Measurements from ENCODE around the gene REM1.
"Not testable (repeated sequence)": the region's sequence is repeated elsewhere in the genome, so short reads cannot be mapped to it uniquely, and the experiment has no call there.

The REM1 gene

GRCh38 chr20:31515775-31516107 is 40.7 kb downstream of the REM1 start:
- no peak for TF ChIP-seq CTCF (IDR thresholded peaks at IDR 0.05)
- Mint-ChIP-seq H3K4me1 (peaks cover 8% of the 10 kb centered on the region), H3K36me3 (ENCODE audit: low read depth) (peaks cover 14% of the 10 kb centered on the region), H3K9me3 (no peaks in the 10 kb centered on the region), H3K4me3 (no peak overlapping the region), H3K27me3 (ENCODE audit: low read depth, poor library complexity) (peaks cover 8% of the 10 kb centered on the region), H3K27ac (no peak overlapping the region)
- DNase-seq = no peak

- no peak for TF ChIP-seq CTCF (IDR thresholded peaks at IDR 0.05)
- no peak for DNase-seq
- no peak overlapping the region for H3K27ac Mint-ChIP-seq
- H3K9me3 Mint-ChIP-seq = no peaks in the 10 kb centered on the region
- peaks cover 8% of the 10 kb centered on the region for H3K27me3 Mint-ChIP-seq (ENCODE audit: low read depth, poor library complexity)
- no peak overlapping the region for H3K4me3 Mint-ChIP-seq
- peaks cover 8% of the 10 kb centered on the region for H3K4me1 Mint-ChIP-seq
- peaks cover 14% of the 10 kb centered on the region for H3K36me3 Mint-ChIP-seq (ENCODE audit: low read depth)
Observed at GRCh38 chr20:31516166-31516565, 41.1 kb downstream of the REM1 start.

GRCh38 chr20:31516651-31517050 is 41.6 kb downstream of the REM1 start:
- Mint-ChIP-seq H3K4me1 (peaks cover 8% of the 10 kb centered on the region), H3K36me3 (ENCODE audit: low read depth) (peaks cover 14% of the 10 kb centered on the region), H3K27me3 (ENCODE audit: low read depth, poor library complexity) (peaks cover 8% of the 10 kb centered on the region), H3K9me3 (no peaks in the 10 kb centered on the region), H3K27ac (no peak overlapping the region), H3K4me3 (no peak overlapping the region)
- TF ChIP-seq CTCF (IDR thresholded peaks at IDR 0.05) = no peak
- no peak for DNase-seq

GRCh38 chr20:31517373-31517772 is 42.3 kb downstream of the REM1 start:
- H3K4me1 Mint-ChIP-seq = peaks cover 8% of the 10 kb centered on the region
- peaks cover 14% of the 10 kb centered on the region for H3K36me3 Mint-ChIP-seq (ENCODE audit: low read depth)
- H3K9me3 Mint-ChIP-seq = no peaks in the 10 kb centered on the region
- H3K27me3 Mint-ChIP-seq (ENCODE audit: low read depth, poor library complexity) = peaks cover 5% of the 10 kb centered on the region
- TF ChIP-seq CTCF (IDR thresholded peaks at IDR 0.05) = no peak
- DNase-seq = peak; percentile 13
- H3K4me3 Mint-ChIP-seq = no peak overlapping the region
- no peak overlapping the region for H3K27ac Mint-ChIP-seq

- H3K36me3 Mint-ChIP-seq (ENCODE audit: low read depth) = peaks cover 22% of the 10 kb centered on the region
- H3K4me1 Mint-ChIP-seq; H3K9me3 Mint-ChIP-seq; H3K27me3 Mint-ChIP-seq (ENCODE audit: low read depth, poor library complexity); H3K4me3 Mint-ChIP-seq; DNase-seq: not testable (repeated sequence)
- peak overlapping the region; percentile 42 for H3K27ac Mint-ChIP-seq
Observed at GRCh38 chr20:31521267-31521666, 46.2 kb downstream of the REM1 start.

- H3K27me3 Mint-ChIP-seq (ENCODE audit: low read depth, poor library complexity) = no peaks in the 10 kb centered on the region
- no peak for DNase-seq
- no peak for TF ChIP-seq CTCF (IDR thresholded peaks at IDR 0.05)
- no peaks in the 10 kb centered on the region for H3K9me3 Mint-ChIP-seq
- H3K27ac Mint-ChIP-seq = no peak overlapping the region
- H3K4me1 Mint-ChIP-seq = peaks cover 8% of the 10 kb centered on the region
- peaks cover 32% of the 10 kb centered on the region for H3K36me3 Mint-ChIP-seq (ENCODE audit: low read depth)
- no peak overlapping the region for H3K4me3 Mint-ChIP-seq
Observed at GRCh38 chr20:31522731-31523130, 47.6 kb downstream of the REM1 start.

Measured in nephron progenitor cell (in vitro differentiated cells).